ENCODE data around the gene STN1. TPM values are rescaled to one million over a fixed set of nuclear protein-coding genes. Genes with fewer than 3 reads are reported as not detected.
A peak's percentile ranks its signal among the peaks of the same experiment; 100 is the strongest.

Gene STN1
- total RNA-seq, 1 experiment from 2014 or later: 14.3 TPM

DNA sequence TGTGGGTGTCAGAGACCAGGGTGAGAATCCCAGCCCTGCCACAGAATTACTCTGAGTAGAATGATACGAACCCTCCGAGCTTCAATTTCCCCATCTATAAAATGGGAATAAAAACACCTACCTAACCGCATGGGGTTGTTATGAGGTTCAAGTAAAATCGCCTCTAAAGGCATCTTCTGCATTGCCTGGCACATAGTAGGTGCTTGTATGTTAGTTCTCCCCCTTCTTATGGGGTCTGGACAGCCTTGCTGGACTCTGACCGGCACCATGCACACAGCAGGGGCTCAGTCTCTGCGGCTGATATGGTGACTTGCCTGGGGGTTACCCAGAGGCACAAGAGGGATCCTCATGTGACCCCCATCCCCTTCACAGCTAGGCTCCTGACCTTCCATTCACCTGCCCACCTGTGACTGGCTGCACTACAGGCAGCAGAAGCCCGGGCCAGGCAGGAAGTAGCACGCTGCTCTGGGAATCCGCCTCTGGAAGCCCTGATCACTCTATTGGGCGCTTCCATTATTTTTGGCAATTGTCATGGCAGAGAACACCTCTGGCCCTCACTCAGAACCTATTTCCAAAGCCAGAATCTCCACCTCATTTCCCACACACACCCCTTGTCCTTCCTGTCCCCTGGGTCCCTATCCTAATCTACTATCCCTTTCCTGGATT is 68.6 kb downstream of the STN1 start:
- intact Hi-C loops (cut with micrococcal nuclease; ENCODE audit: unreplicated experiment): no loop called here
- no peak overlapping the region for H3K4me3 ChIP-seq (ENCODE audit: low read depth, low read length, poor library complexity, severe bottlenecking)
- peaks cover 6% of the 10 kb centered on the region for H3K36me3 ChIP-seq (ENCODE audit: insufficient read depth, low read length, poor library complexity, severe bottlenecking)
- POLR2A ChIA-PET (ENCODE audit: low non-redundant PET): no interaction called here
- no TSS peak for BruUV-seq (replicated peaks)
- TF ChIP-seq, protein P1, sequence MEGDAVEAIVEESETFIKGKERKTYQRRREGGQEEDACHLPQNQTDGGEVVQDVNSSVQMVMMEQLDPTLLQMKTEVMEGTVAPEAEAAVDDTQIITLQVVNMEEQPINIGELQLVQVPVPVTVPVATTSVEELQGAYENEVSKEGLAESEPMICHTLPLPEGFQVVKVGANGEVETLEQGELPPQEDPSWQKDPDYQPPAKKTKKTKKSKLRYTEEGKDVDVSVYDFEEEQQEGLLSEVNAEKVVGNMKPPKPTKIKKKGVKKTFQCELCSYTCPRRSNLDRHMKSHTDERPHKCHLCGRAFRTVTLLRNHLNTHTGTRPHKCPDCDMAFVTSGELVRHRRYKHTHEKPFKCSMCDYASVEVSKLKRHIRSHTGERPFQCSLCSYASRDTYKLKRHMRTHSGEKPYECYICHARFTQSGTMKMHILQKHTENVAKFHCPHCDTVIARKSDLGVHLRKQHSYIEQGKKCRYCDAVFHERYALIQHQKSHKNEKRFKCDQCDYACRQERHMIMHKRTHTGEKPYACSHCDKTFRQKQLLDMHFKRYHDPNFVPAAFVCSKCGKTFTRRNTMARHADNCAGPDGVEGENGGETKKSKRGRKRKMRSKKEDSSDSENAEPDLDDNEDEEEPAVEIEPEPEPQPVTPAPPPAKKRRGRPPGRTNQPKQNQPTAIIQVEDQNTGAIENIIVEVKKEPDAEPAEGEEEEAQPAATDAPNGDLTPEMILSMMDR (conservative IDR thresholded peaks at IDR 0.05; ENCODE audit: low read depth, low read length): no peak
- no peak for TF ChIP-seq EZH2 (IDR thresholded peaks at IDR 0.05; ENCODE audit: borderline replicate concordance, low read depth, low read length, poor library complexity, severe bottlenecking)
- no peaks in the 10 kb centered on the region for H3K9me3 ChIP-seq (ENCODE audit: low read depth, low read length, poor library complexity, severe bottlenecking)
- no peak for DNase-seq (ENCODE audit: low spot score)
- H3K27me3 ChIP-seq (replicated peaks; ENCODE audit: insufficient read depth, low read depth, low read length, poor library complexity): no peaks in the 10 kb centered on the region
- CTCF ChIA-PET: no interaction called here
- H3K4me1 ChIP-seq (ENCODE audit: insufficient read depth, low read length, poor library complexity, severe bottlenecking): peaks cover 45% of the 10 kb centered on the region
- H3K27ac ChIP-seq (ENCODE audit: low read depth, low read length, poor library complexity, severe bottlenecking): no peak overlapping the region

DNA sequence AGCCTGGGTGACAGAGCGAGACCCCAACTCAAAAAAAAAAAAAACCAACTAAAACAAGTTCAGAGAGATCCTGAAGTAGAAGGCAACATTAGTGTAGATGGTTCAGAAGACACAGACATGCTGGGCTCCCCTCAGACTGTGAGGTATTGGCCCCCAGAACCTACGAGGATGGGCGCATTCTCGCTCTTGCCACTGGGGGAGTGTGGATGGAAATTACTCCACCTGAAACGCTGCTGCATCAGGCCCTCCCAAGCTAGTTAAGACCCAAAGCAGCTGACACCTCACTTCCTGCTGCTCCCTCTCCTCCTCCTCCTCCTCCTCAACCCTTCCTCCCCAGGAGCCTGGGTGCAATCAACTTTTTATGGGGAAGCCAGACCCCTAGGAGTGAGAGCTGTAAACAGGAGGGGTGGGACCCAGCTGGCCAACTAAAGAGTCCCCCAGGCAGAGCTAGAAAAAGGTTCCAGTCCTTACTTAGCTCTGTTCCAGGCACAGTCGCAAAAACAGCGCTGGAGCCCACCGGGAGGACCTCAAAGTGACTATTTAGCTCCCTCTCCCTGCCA is 70.0 kb downstream of the STN1 start:
- ChIA-PET CTCF (interaction anchor here (0.7 to 1.0 kb wide), 3 partner anchors 14 to 207 kb away, joined by 3 to 10 read pairs (median 4); no protein-coding TSS in a partner anchor), POLR2A (ENCODE audit: low non-redundant PET) (no interaction called here)
- BruUV-seq (replicated peaks): no TSS peak
- intact Hi-C loops (cut with micrococcal nuclease; ENCODE audit: unreplicated experiment): no loop called here
- Histone ChIP-seq H3K27me3 (replicated peaks; ENCODE audit: insufficient read depth, low read depth, low read length, poor library complexity) (no peaks in the 10 kb centered on the region), H3K27ac (ENCODE audit: low read depth, low read length, poor library complexity, severe bottlenecking) (peak overlapping the region; percentile 38), H3K9me3 (ENCODE audit: low read depth, low read length, poor library complexity, severe bottlenecking) (no peaks in the 10 kb centered on the region), H3K4me3 (ENCODE audit: low read depth, low read length, poor library complexity, severe bottlenecking) (no peak overlapping the region), H3K36me3 (ENCODE audit: insufficient read depth, low read length, poor library complexity, severe bottlenecking) (peaks cover 6% of the 10 kb centered on the region), H3K4me1 (ENCODE audit: insufficient read depth, low read length, poor library complexity, severe bottlenecking) (peaks cover 56% of the 10 kb centered on the region)
- TF ChIP-seq, protein P1 (conservative IDR thresholded peaks at IDR 0.05; ENCODE audit: low read depth, low read length): peak; percentile 44
- TF ChIP-seq EZH2 (IDR thresholded peaks at IDR 0.05; ENCODE audit: borderline replicate concordance, low read depth, low read length, poor library complexity, severe bottlenecking): no peak
- no peak for DNase-seq (ENCODE audit: low spot score)

- Histone ChIP-seq H3K4me1 (ENCODE audit: insufficient read depth, low read length, poor library complexity, severe bottlenecking) (peaks cover 50% of the 10 kb centered on the region), H3K4me3 (ENCODE audit: low read depth, low read length, poor library complexity, severe bottlenecking) (no peak overlapping the region), H3K9me3 (ENCODE audit: low read depth, low read length, poor library complexity, severe bottlenecking) (no peaks in the 10 kb centered on the region), H3K27ac (ENCODE audit: low read depth, low read length, poor library complexity, severe bottlenecking) (no peak overlapping the region), H3K36me3 (ENCODE audit: insufficient read depth, low read length, poor library complexity, severe bottlenecking) (peaks cover 6% of the 10 kb centered on the region), H3K27me3 (replicated peaks; ENCODE audit: insufficient read depth, low read depth, low read length, poor library complexity) (no peaks in the 10 kb centered on the region)
- ChIA-PET CTCF (interaction anchor here (1.0 kb wide), 1 partner anchor 14 kb away, joined by 3 read pairs; no protein-coding TSS in a partner anchor), POLR2A (ENCODE audit: low non-redundant PET) (no interaction called here)
- DNase-seq (ENCODE audit: low spot score): no peak
- TF ChIP-seq, protein P1 (conservative IDR thresholded peaks at IDR 0.05; ENCODE audit: low read depth, low read length): no peak
- TF ChIP-seq EZH2 (IDR thresholded peaks at IDR 0.05; ENCODE audit: borderline replicate concordance, low read depth, low read length, poor library complexity, severe bottlenecking): no peak
- BruUV-seq (replicated peaks): no TSS peak
- intact Hi-C loops (cut with micrococcal nuclease; ENCODE audit: unreplicated experiment): no loop called here
Observed at GRCh38 chr10:103847346-103847745, 70.6 kb downstream of the STN1 start.

Data from A673 (cell line).